Progenitor cell of endocrine pancreas (in vitro differentiated cells): ENCODE measurements around the gene MMD. TPM values are rescaled to one million over a fixed set of nuclear protein-coding genes. Genes with fewer than 3 reads are reported as not detected.

ENCODE experiments used
- DNase-seq: peaks from one replicate; pipeline ENCODE4 v3.0.0; 2021; ENCODE audit warnings: low spot score; ENCODE audit not compliant: unreplicated experiment
- H3K27ac Mint-ChIP-seq: 2 replicates; pipeline ENCODE4 v1.8.0; 2021; ENCODE audit warnings: mild to moderate bottlenecking, moderate library complexity, mixed read lengths
- H3K27me3 Mint-ChIP-seq: 2 replicates; pipeline ENCODE4 v1.8.0; 2021; ENCODE audit warnings: mixed read lengths
- H3K36me3 Mint-ChIP-seq: 2 replicates; pipeline ENCODE4 v1.8.0; 2022; ENCODE audit warnings: mixed read lengths; ENCODE audit not compliant: insufficient read depth
- H3K4me1 Mint-ChIP-seq: 2 replicates; pipeline ENCODE4 v1.8.0; 2021; ENCODE audit warnings: low read depth, mixed read lengths
- H3K4me3 Mint-ChIP-seq: 2 replicates; pipeline ENCODE4 v1.8.0; 2021; ENCODE audit warnings: low read depth, mild to moderate bottlenecking, moderate library complexity, mixed read lengths
- H3K9me3 Mint-ChIP-seq: 2 replicates; pipeline ENCODE4 v1.8.0; 2021; ENCODE audit warnings: low read depth, mixed read lengths
- CTCF ChIP-seq: fragments of 200-600 bp; sonication (generic); IDR thresholded peaks from one replicate; pipeline ENCODE4 v1.5.0; 2021; ENCODE audit warnings: antibody characterized with exemption, mild to moderate bottlenecking; ENCODE audit not compliant: unreplicated experiment
- total RNA-seq: library from RNA; stranded (reverse); gene quantifications from 2 replicates; pipeline ENCODE4 v1.2.1, GENCODE V29; 2021

MMD gene
- total RNA-seq, 1 donor from 2014 or later: 22.1 TPM

GRCh38 chr17:55346658-55347057 is 75.0 kb downstream of the MMD start:
- no peaks in the 10 kb centered on the region for H3K36me3 Mint-ChIP-seq
- no peaks in the 10 kb centered on the region for H3K4me1 Mint-ChIP-seq
- TF ChIP-seq CTCF: no peak
- H3K27me3 Mint-ChIP-seq: peaks cover 7% of the 10 kb centered on the region
- no peak overlapping the region for H3K27ac Mint-ChIP-seq
- H3K4me3 Mint-ChIP-seq: no peak overlapping the region
- no peak for DNase-seq
- peaks cover 6% of the 10 kb centered on the region for H3K9me3 Mint-ChIP-seq

- no peaks in the 10 kb centered on the region for H3K36me3 Mint-ChIP-seq
- no peak for DNase-seq
- no peak for TF ChIP-seq CTCF
- no peaks in the 10 kb centered on the region for H3K4me1 Mint-ChIP-seq
- peaks cover 6% of the 10 kb centered on the region for H3K9me3 Mint-ChIP-seq
- H3K4me3 Mint-ChIP-seq: no peak overlapping the region
- H3K27me3 Mint-ChIP-seq: peaks cover 7% of the 10 kb centered on the region
- H3K27ac Mint-ChIP-seq: no peak overlapping the region
Observed at GRCh38 chr17:55345132-55345531, 76.5 kb downstream of the MMD start.

GRCh38 chr17:55344514-55344997 is 77.1 kb downstream of the MMD start:
- Mint-ChIP-seq H3K36me3 (no peaks in the 10 kb centered on the region), H3K4me1 (no peaks in the 10 kb centered on the region), H3K9me3 (peaks cover 6% of the 10 kb centered on the region), H3K27me3 (peaks cover 8% of the 10 kb centered on the region), H3K4me3 (no peak overlapping the region), H3K27ac (no peak overlapping the region)
- no peak for TF ChIP-seq CTCF
- no peak for DNase-seq

GRCh38 chr17:55343900-55344513 is 77.6 kb downstream of the MMD start:
- peaks cover 6% of the 10 kb centered on the region for H3K9me3 Mint-ChIP-seq
- H3K27me3 Mint-ChIP-seq: peaks cover 9% of the 10 kb centered on the region
- no peak for TF ChIP-seq CTCF
- H3K27ac Mint-ChIP-seq: no peak overlapping the region
- DNase-seq: no peak
- no peaks in the 10 kb centered on the region for H3K4me1 Mint-ChIP-seq
- no peaks in the 10 kb centered on the region for H3K36me3 Mint-ChIP-seq
- no peak overlapping the region for H3K4me3 Mint-ChIP-seq

- H3K27ac Mint-ChIP-seq: no peak overlapping the region
- TF ChIP-seq CTCF: no peak
- peaks cover 9% of the 10 kb centered on the region for H3K27me3 Mint-ChIP-seq
- no peak overlapping the region for H3K4me3 Mint-ChIP-seq
- H3K4me1 Mint-ChIP-seq: no peaks in the 10 kb centered on the region
- DNase-seq: no peak
- H3K9me3 Mint-ChIP-seq: peaks cover 6% of the 10 kb centered on the region
- no peaks in the 10 kb centered on the region for H3K36me3 Mint-ChIP-seq
Observed at GRCh38 chr17:55342800-55343585, 78.6 kb downstream of the MMD start.

Other genes with a start within 250 kb of the MMD start
- gene HLF, start 156.9 kb downstream of the MMD start, total RNA-seq: 0.41 and 0.62 TPM in 2 replicates
- gene SMIM36, start 89.6 kb upstream of the MMD start, total RNA-seq: not detected in 2 replicates